Measurements from ENCODE around the gene PBRM1. TPM values are rescaled to one million over a fixed set of nuclear protein-coding genes. Genes with fewer than 3 reads are reported as not detected.

PBRM1 gene
- total and polyA plus RNA-seq, 2 experiments from 2014 or later = 57.5 to 72.5 TPM

DNA sequence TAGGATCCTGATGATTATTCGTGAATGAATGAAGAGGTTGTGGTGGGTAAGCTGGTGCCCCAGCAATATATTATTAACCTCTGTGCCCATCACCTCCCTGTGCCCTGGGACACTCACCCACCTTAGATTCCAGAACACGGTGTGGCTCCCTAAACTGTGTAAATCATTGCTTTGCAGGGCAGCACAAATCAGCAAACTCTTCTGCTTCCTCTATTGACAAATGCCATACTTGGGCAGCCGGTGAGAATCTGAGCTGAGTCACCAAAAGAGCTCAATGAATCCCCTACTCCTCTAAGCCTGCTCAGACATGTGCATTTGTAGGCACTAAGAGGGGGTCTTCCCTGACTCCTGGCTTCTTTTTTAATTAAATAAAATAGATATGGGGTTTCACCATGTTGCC, 133.6 kb downstream of the PBRM1 start:
- DNase-seq (ENCODE audit: low spot score) (no peak), ATAC-seq (no peak)
- Mint-ChIP-seq H3K4me1 (peaks cover 14% of the 10 kb centered on the region; the same call in 2 of the 3 replicates), H3K27me3 (ENCODE audit: insufficient read depth, low read depth, poor library complexity) (peaks cover 2% of the 10 kb centered on the region), H3K27ac (peak overlapping the region; percentile 56; the same call in 1 of the 2 replicates), H3K9me3 (no peaks in the 10 kb centered on the region), H3K36me3 (ENCODE audit: low read depth) (peaks cover 16% of the 10 kb centered on the region; the same call in 2 of the 3 replicates), H3K4me3 (no peak overlapping the region)
- H3K9me2 ChIP-seq (ENCODE audit: insufficient read depth) = no peaks in the 10 kb centered on the region
- no peak overlapping the region for H2AFZ ChIP-seq
- no peak overlapping the region for H3K4me2 ChIP-seq
- no peaks in the 10 kb centered on the region for H4K20me1 ChIP-seq (replicated peaks; ENCODE audit: insufficient read depth)
- H3K4me1 ChIP-seq (ENCODE audit: insufficient read depth) = peaks cover 6% of the 10 kb centered on the region; the same call in 1 of the 2 replicates
- H3K4me3 ChIP-seq = no peak overlapping the region
- no peaks in the 10 kb centered on the region for H3K79me2 ChIP-seq (replicated peaks; ENCODE audit: insufficient read depth)
- no peaks in the 10 kb centered on the region for H3K27me3 ChIP-seq (ENCODE audit: insufficient read depth)
- TF ChIP-seq, protein P1, sequence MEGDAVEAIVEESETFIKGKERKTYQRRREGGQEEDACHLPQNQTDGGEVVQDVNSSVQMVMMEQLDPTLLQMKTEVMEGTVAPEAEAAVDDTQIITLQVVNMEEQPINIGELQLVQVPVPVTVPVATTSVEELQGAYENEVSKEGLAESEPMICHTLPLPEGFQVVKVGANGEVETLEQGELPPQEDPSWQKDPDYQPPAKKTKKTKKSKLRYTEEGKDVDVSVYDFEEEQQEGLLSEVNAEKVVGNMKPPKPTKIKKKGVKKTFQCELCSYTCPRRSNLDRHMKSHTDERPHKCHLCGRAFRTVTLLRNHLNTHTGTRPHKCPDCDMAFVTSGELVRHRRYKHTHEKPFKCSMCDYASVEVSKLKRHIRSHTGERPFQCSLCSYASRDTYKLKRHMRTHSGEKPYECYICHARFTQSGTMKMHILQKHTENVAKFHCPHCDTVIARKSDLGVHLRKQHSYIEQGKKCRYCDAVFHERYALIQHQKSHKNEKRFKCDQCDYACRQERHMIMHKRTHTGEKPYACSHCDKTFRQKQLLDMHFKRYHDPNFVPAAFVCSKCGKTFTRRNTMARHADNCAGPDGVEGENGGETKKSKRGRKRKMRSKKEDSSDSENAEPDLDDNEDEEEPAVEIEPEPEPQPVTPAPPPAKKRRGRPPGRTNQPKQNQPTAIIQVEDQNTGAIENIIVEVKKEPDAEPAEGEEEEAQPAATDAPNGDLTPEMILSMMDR (conservative IDR thresholded peaks at IDR 0.05; ENCODE audit: low read depth in 2 of 2) = no peak
- TF ChIP-seq EZH2phosphoT487 (IDR thresholded peaks at IDR 0.05; ENCODE audit: unreplicated experiment) (no peak), STAT1 (IDR thresholded peaks at IDR 0.05; ENCODE audit: unreplicated experiment) (no peak), JUNB (IDR thresholded peaks at IDR 0.05; ENCODE audit: unreplicated experiment) (no peak), ZNF114 (CRISPR knock-in tag; IDR thresholded peaks at IDR 0.05) (no peak), POLR2AphosphoS5 (IDR thresholded peaks at IDR 0.05; ENCODE audit: low read depth) (no peak), EZH2 (IDR thresholded peaks at IDR 0.05; ENCODE audit: low read depth, unreplicated experiment) (no peak), NANOG (IDR thresholded peaks at IDR 0.05; ENCODE audit: borderline replicate concordance) (no peak)
- TF ChIP-seq, protein P2, sequence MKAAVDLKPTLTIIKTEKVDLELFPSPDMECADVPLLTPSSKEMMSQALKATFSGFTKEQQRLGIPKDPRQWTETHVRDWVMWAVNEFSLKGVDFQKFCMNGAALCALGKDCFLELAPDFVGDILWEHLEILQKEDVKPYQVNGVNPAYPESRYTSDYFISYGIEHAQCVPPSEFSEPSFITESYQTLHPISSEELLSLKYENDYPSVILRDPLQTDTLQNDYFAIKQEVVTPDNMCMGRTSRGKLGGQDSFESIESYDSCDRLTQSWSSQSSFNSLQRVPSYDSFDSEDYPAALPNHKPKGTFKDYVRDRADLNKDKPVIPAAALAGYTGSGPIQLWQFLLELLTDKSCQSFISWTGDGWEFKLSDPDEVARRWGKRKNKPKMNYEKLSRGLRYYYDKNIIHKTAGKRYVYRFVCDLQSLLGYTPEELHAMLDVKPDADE (IDR thresholded peaks at IDR 0.05) = no peak
- TF ChIP-seq, protein P3, sequence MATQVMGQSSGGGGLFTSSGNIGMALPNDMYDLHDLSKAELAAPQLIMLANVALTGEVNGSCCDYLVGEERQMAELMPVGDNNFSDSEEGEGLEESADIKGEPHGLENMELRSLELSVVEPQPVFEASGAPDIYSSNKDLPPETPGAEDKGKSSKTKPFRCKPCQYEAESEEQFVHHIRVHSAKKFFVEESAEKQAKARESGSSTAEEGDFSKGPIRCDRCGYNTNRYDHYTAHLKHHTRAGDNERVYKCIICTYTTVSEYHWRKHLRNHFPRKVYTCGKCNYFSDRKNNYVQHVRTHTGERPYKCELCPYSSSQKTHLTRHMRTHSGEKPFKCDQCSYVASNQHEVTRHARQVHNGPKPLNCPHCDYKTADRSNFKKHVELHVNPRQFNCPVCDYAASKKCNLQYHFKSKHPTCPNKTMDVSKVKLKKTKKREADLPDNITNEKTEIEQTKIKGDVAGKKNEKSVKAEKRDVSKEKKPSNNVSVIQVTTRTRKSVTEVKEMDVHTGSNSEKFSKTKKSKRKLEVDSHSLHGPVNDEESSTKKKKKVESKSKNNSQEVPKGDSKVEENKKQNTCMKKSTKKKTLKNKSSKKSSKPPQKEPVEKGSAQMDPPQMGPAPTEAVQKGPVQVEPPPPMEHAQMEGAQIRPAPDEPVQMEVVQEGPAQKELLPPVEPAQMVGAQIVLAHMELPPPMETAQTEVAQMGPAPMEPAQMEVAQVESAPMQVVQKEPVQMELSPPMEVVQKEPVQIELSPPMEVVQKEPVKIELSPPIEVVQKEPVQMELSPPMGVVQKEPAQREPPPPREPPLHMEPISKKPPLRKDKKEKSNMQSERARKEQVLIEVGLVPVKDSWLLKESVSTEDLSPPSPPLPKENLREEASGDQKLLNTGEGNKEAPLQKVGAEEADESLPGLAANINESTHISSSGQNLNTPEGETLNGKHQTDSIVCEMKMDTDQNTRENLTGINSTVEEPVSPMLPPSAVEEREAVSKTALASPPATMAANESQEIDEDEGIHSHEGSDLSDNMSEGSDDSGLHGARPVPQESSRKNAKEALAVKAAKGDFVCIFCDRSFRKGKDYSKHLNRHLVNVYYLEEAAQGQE (IDR thresholded peaks at IDR 0.05; ENCODE audit: unreplicated experiment) = no peak
- TF ChIP-seq, protein P4, sequence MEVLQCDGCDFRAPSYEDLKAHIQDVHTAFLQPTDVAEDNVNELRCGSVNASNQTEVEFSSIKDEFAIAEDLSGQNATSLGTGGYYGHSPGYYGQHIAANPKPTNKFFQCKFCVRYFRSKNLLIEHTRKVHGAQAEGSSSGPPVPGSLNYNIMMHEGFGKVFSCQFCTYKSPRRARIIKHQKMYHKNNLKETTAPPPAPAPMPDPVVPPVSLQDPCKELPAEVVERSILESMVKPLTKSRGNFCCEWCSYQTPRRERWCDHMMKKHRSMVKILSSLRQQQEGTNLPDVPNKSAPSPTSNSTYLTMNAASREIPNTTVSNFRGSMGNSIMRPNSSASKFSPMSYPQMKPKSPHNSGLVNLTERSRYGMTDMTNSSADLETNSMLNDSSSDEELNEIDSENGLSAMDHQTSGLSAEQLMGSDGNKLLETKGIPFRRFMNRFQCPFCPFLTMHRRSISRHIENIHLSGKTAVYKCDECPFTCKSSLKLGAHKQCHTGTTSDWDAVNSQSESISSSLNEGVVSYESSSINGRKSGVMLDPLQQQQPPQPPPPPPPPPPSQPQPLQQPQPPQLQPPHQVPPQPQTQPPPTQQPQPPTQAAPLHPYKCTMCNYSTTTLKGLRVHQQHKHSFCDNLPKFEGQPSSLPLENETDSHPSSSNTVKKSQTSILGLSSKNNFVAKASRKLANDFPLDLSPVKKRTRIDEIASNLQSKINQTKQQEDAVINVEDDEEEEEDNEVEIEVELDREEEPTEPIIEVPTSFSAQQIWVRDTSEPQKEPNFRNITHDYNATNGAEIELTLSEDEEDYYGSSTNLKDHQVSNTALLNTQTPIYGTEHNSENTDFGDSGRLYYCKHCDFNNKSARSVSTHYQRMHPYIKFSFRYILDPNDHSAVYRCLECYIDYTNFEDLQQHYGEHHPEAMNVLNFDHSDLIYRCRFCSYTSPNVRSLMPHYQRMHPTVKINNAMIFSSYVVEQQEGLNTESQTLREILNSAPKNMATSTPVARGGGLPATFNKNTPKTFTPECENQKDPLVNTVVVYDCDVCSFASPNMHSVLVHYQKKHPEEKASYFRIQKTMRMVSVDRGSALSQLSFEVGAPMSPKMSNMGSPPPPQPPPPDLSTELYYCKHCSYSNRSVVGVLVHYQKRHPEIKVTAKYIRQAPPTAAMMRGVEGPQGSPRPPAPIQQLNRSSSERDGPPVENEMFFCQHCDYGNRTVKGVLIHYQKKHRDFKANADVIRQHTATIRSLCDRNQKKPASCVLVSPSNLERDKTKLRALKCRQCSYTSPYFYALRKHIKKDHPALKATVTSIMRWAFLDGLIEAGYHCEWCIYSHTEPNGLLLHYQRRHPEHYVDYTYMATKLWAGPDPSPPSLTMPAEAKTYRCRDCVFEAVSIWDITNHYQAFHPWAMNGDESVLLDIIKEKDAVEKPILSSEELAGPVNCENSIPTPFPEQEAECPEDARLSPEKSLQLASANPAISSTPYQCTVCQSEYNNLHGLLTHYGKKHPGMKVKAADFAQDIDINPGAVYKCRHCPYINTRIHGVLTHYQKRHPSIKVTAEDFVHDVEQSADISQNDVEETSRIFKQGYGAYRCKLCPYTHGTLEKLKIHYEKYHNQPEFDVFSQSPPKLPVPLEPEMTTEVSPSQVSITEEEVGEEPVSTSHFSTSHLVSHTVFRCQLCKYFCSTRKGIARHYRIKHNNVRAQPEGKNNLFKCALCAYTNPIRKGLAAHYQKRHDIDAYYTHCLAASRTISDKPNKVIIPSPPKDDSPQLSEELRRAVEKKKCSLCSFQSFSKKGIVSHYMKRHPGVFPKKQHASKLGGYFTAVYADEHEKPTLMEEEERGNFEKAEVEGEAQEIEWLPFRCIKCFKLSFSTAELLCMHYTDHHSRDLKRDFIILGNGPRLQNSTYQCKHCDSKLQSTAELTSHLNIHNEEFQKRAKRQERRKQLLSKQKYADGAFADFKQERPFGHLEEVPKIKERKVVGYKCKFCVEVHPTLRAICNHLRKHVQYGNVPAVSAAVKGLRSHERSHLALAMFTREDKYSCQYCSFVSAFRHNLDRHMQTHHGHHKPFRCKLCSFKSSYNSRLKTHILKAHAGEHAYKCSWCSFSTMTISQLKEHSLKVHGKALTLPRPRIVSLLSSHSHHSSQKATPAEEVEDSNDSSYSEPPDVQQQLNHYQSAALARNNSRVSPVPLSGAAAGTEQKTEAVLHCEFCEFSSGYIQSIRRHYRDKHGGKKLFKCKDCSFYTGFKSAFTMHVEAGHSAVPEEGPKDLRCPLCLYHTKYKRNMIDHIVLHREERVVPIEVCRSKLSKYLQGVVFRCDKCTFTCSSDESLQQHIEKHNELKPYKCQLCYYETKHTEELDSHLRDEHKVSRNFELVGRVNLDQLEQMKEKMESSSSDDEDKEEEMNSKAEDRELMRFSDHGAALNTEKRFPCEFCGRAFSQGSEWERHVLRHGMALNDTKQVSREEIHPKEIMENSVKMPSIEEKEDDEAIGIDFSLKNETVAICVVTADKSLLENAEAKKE (CRISPR knock-in tag; IDR thresholded peaks at IDR 0.05) = no peak
- peaks cover 12% of the 10 kb centered on the region for H3K36me3 ChIP-seq (ENCODE audit: insufficient read depth)
- no peaks in the 10 kb centered on the region for H3F3A ChIP-seq (replicated peaks; ENCODE audit: low read depth)
- 0 out of 2 replicates have a peak overlapping the region, but pooled peaks have one; percentile 36 for H3K27ac ChIP-seq (ENCODE audit: low read depth)

All from GM23338 (cell line).